Measurements from ENCODE around the gene BPIFB6. TPM values are rescaled to one million over a fixed set of nuclear protein-coding genes. Genes with fewer than 3 reads are reported as not detected.

The BPIFB6 gene
- total RNA-seq, 3 donors from 2014 or later: not detected

GRCh38 chr20:33027769-33028751 is 3.4 kb upstream of the BPIFB6 start:
- intact Hi-C loops (cut with DNase I, micrococcal nuclease): no loop called here
- no peaks in the 10 kb centered on the region for H3K9me3 ChIP-seq
- DNase-seq (no peak), ATAC-seq (no peak)
- H3K36me3 ChIP-seq (ENCODE audit: low read depth): no peaks in the 10 kb centered on the region
- H3K4me1 ChIP-seq (ENCODE audit: low read depth): no peaks in the 10 kb centered on the region
- TF ChIP-seq CTCF (IDR thresholded peaks at IDR 0.05): no peak
- no peak overlapping the region for H3K4me3 ChIP-seq

GRCh38 chr20:33028875-33029274 is 2.6 kb upstream of the BPIFB6 start:
- no peak for DNase-seq
- ATAC-seq: no peak
- no peaks in the 10 kb centered on the region for H3K9me3 ChIP-seq
- no peak overlapping the region for H3K4me3 ChIP-seq
- H3K4me1 ChIP-seq (ENCODE audit: low read depth): no peaks in the 10 kb centered on the region
- no peaks in the 10 kb centered on the region for H3K36me3 ChIP-seq (ENCODE audit: low read depth)
- no peak for TF ChIP-seq CTCF (IDR thresholded peaks at IDR 0.05)
- intact Hi-C loops (cut with DNase I, micrococcal nuclease): no loop called here

GRCh38 chr20:33030076-33030475 is 1.4 kb upstream of the BPIFB6 start:
- no peaks in the 10 kb centered on the region for H3K4me1 ChIP-seq (ENCODE audit: low read depth)
- no peak overlapping the region for H3K4me3 ChIP-seq
- DNase-seq (no peak), ATAC-seq (no peak)
- TF ChIP-seq CTCF (IDR thresholded peaks at IDR 0.05): no peak
- no peaks in the 10 kb centered on the region for H3K9me3 ChIP-seq
- intact Hi-C loops (cut with DNase I, micrococcal nuclease): no loop called here
- no peaks in the 10 kb centered on the region for H3K36me3 ChIP-seq (ENCODE audit: low read depth)

GRCh38 chr20:33030569-33030968 is 879 bp upstream of the BPIFB6 start:
- H3K4me3 ChIP-seq: no peak overlapping the region
- no peaks in the 10 kb centered on the region for H3K36me3 ChIP-seq (ENCODE audit: low read depth)
- TF ChIP-seq CTCF (IDR thresholded peaks at IDR 0.05): no peak
- H3K9me3 ChIP-seq: no peaks in the 10 kb centered on the region
- ATAC-seq (no peak), DNase-seq (no peak)
- H3K4me1 ChIP-seq (ENCODE audit: low read depth): no peaks in the 10 kb centered on the region
- intact Hi-C loops (cut with DNase I, micrococcal nuclease): no loop called here

- intact Hi-C loops (cut with DNase I, micrococcal nuclease): no loop called here
- Histone ChIP-seq H3K4me1 (ENCODE audit: low read depth) (no peaks in the 10 kb centered on the region), H3K36me3 (ENCODE audit: low read depth) (no peaks in the 10 kb centered on the region), H3K4me3 (no peak overlapping the region), H3K9me3 (no peaks in the 10 kb centered on the region)
- TF ChIP-seq CTCF (IDR thresholded peaks at IDR 0.05): no peak
- DNase-seq (no peak), ATAC-seq (no peak)
Observed at GRCh38 chr20:33032555-33032954, 1.1 kb downstream of the BPIFB6 start.

Measured in mucosa of descending colon (tissue), 3 donors.